Thoracic aorta (tissue), 2 donors: Measurements from ENCODE around the gene CFTR. TPM values are rescaled to one million over a fixed set of nuclear protein-coding genes. Genes with fewer than 3 reads are reported as not detected.

ENCODE experiments used
- ATAC-seq: fragments of 150-250 bp; one replicate; pipeline ENCODE4 v1.8.0; 2017; ENCODE audit warnings: low read depth; ENCODE audit not compliant: insufficient number of reproducible peaks, low FRiP score
- DNase-seq: peaks from one replicate; pipeline ENCODE4 v3.0.0-alpha.2; 2020; ENCODE audit warnings: low spot score
- H3K27ac ChIP-seq, 2 donors: fragments of 200-600 bp; sonication (generic); 1 replicate in 1 of 2; 2 replicates in 1 of 2; pipeline ENCODE4 v1.5.1; 2016; ENCODE audit warnings: mild to moderate bottlenecking in 2 of 2, moderate library complexity in 2 of 2
- H3K27me3 ChIP-seq: fragments of 200-600 bp; sonication (generic); replicated peaks from 2 replicates; pipeline ENCODE4 v1.6.0; 2016; ENCODE audit warnings: mild to moderate bottlenecking; ENCODE audit not compliant: insufficient read depth
- H3K36me3 ChIP-seq: fragments of 200-600 bp; sonication (generic); one replicate; pipeline ENCODE4 v1.5.1; 2016
- H3K4me1 ChIP-seq, 2 donors: fragments of 200-600 bp; sonication (generic); 1 replicate in 1 of 2; 2 replicates in 1 of 2; pipeline versions ENCODE4 v1.5.1 to v1.6.0; 2016; ENCODE audit warnings: low read depth in 2 of 2, mild to moderate bottlenecking in 1 of 2; ENCODE audit not compliant: control insufficient read depth in 1 of 2
- H3K4me3 ChIP-seq: fragments of 200-600 bp; sonication (generic); 2 replicates; pipeline ENCODE4 v1.5.1; 2016; ENCODE audit warnings: mild to moderate bottlenecking
- H3K9me3 ChIP-seq: fragments of 200-600 bp; sonication (generic); 2 replicates; pipeline ENCODE4 v1.5.1; 2016
- total RNA-seq, 2 donors: library from RNA; depleted of rRNA; stranded (reverse); fragments of >200 nt; gene quantifications; one replicate each; pipeline versions ENCODE4 v1.1.0 to v1.2.3, GENCODE V29; 2016
- TF ChIP-seq, protein P1 (sequence below): fragments of 200-600 bp; sonication (generic); IDR thresholded peaks from one replicate; pipeline ENCODE4 v1.5.1; 2019; ENCODE audit warnings: antibody characterized with exemption

Gene CFTR
- total RNA-seq, 2 donors from 2014 or later = 0.68 TPM; not detected in 1

DNA sequence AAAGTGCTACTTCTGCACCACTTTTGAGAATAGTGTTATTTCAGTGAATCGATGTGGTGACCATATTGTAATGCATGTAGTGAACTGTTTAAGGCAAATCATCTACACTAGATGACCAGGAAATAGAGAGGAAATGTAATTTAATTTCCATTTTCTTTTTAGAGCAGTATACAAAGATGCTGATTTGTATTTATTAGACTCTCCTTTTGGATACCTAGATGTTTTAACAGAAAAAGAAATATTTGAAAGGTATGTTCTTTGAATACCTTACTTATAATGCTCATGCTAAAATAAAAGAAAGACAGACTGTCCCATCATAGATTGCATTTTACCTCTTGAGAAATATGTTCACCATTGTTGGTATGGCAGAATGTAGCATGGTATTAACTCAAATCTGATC, 110.4 kb downstream of the CFTR start:
- no peak for ATAC-seq
- no peaks in the 10 kb centered on the region for H3K27me3 ChIP-seq
- TF ChIP-seq, protein P1, sequence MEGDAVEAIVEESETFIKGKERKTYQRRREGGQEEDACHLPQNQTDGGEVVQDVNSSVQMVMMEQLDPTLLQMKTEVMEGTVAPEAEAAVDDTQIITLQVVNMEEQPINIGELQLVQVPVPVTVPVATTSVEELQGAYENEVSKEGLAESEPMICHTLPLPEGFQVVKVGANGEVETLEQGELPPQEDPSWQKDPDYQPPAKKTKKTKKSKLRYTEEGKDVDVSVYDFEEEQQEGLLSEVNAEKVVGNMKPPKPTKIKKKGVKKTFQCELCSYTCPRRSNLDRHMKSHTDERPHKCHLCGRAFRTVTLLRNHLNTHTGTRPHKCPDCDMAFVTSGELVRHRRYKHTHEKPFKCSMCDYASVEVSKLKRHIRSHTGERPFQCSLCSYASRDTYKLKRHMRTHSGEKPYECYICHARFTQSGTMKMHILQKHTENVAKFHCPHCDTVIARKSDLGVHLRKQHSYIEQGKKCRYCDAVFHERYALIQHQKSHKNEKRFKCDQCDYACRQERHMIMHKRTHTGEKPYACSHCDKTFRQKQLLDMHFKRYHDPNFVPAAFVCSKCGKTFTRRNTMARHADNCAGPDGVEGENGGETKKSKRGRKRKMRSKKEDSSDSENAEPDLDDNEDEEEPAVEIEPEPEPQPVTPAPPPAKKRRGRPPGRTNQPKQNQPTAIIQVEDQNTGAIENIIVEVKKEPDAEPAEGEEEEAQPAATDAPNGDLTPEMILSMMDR = no peak

GRCh38 chr7:117592011-117592635, 112.3 kb downstream of the CFTR start:
- no peaks in the 10 kb centered on the region for H3K9me3 ChIP-seq
- DNase-seq = no peak
- no peaks in the 10 kb centered on the region for H3K36me3 ChIP-seq
- H3K4me1 ChIP-seq = no peaks in the 10 kb centered on the region
- no peaks in the 10 kb centered on the region for H3K27me3 ChIP-seq
- ATAC-seq = no peak
- TF ChIP-seq, protein P1 = no peak
- H3K27ac ChIP-seq = no peak overlapping the region
- H3K4me3 ChIP-seq = no peak overlapping the region

More for the DNA sequence above, 110.4 kb downstream of the CFTR start:
- no peak for DNase-seq
- Histone ChIP-seq H3K4me1 (no peaks in the 10 kb centered on the region), H3K4me3 (no peak overlapping the region), H3K36me3 (no peaks in the 10 kb centered on the region), H3K27ac (no peak overlapping the region), H3K9me3 (no peaks in the 10 kb centered on the region)

GRCh38 chr7:117596134-117596533, 116.3 kb downstream of the CFTR start:
- H3K27me3 ChIP-seq = no peaks in the 10 kb centered on the region
- no peak overlapping the region for H3K4me3 ChIP-seq
- no peaks in the 10 kb centered on the region for H3K9me3 ChIP-seq
- TF ChIP-seq, protein P1 = no peak
- ATAC-seq (no peak), DNase-seq (no peak)
- no peaks in the 10 kb centered on the region for H3K36me3 ChIP-seq
- H3K4me1 ChIP-seq = no peaks in the 10 kb centered on the region
- H3K27ac ChIP-seq = no peak overlapping the region

DNA sequence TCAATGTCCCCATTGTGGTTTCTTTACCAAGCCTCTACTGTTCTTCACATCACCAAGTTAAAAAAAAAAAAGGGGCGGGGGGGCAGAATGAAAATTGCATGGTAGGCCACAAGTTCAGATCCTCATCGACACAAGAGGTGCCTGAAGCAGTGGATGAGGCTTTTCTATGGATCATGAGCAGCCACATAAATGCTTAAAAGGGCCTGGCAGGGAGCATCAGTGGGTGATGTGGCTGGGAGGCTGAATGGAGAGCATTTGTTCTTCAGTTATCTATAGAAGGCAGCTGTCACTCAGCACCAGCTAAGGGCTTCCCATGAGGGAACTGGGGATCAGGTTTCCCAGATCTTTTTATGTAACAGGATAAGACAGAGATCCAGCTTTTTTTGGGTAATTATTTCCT, 117.9 kb downstream of the CFTR start:
- no peaks in the 10 kb centered on the region for H3K4me1 ChIP-seq
- ATAC-seq (no peak), DNase-seq (no peak)
- H3K27me3 ChIP-seq = no peaks in the 10 kb centered on the region
- no peak overlapping the region for H3K27ac ChIP-seq
- no peak overlapping the region for H3K4me3 ChIP-seq
- no peaks in the 10 kb centered on the region for H3K36me3 ChIP-seq
- TF ChIP-seq, protein P1 = no peak
- no peaks in the 10 kb centered on the region for H3K9me3 ChIP-seq

DNA sequence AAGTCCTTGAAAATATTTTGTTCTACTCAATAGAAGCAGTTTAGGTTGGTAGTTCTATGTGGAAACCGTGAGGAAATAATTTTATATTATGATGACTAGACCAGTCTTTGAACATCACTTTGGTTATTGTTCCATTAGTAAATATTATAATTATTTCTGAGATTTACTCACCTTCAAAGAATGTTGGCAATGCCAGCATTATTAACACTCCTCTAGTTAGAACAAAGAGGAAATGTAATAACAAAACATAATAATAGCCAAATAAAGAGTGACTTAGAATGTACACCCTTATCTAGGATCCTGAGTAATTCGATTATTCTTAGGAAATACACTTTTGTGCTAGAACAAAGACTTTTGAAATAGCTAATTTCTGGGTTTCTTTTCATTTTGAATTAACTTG, 121.1 kb downstream of the CFTR start:
- Histone ChIP-seq H3K27ac (no peak overlapping the region), H3K4me1 (no peaks in the 10 kb centered on the region), H3K27me3 (no peaks in the 10 kb centered on the region), H3K4me3 (no peak overlapping the region), H3K36me3 (no peaks in the 10 kb centered on the region), H3K9me3 (no peaks in the 10 kb centered on the region)
- TF ChIP-seq, protein P1 = no peak
- no peak for ATAC-seq
- DNase-seq = no peak
